ENCODE data around the gene LHFPL6.

- TF ChIP-seq, protein P1, sequence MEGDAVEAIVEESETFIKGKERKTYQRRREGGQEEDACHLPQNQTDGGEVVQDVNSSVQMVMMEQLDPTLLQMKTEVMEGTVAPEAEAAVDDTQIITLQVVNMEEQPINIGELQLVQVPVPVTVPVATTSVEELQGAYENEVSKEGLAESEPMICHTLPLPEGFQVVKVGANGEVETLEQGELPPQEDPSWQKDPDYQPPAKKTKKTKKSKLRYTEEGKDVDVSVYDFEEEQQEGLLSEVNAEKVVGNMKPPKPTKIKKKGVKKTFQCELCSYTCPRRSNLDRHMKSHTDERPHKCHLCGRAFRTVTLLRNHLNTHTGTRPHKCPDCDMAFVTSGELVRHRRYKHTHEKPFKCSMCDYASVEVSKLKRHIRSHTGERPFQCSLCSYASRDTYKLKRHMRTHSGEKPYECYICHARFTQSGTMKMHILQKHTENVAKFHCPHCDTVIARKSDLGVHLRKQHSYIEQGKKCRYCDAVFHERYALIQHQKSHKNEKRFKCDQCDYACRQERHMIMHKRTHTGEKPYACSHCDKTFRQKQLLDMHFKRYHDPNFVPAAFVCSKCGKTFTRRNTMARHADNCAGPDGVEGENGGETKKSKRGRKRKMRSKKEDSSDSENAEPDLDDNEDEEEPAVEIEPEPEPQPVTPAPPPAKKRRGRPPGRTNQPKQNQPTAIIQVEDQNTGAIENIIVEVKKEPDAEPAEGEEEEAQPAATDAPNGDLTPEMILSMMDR (IDR thresholded peaks at IDR 0.05; ENCODE audit: insufficient read depth, low read depth, low read length), result no peak
- no peak for TF ChIP-seq EZH2 (IDR thresholded peaks at IDR 0.05; ENCODE audit: insufficient read depth, low read length)
Observed at GRCh38 chr13:39326469-39327171, 276.4 kb downstream of the LHFPL6 start.

All from astrocyte (in vitro differentiated cells and primary cell).